NCI-H146 treated with DMSO at 0.1 percent for 48 hours (cell line): ENCODE results near the gene TMEM132C.
A peak's percentile ranks its signal among the peaks of the same experiment; 100 is the strongest.

Source experiments
- DNase-seq: peaks from one replicate; lab custom pipeline; 2025; ENCODE audit not compliant: unreplicated experiment; lab: John Stamatoyannopoulos, UW

TMEM132C gene

GRCh38 chr12:128745772-128746689 lies 479.1 kb downstream of the TMEM132C start:
- DNase-seq: peak; percentile 59

DNA sequence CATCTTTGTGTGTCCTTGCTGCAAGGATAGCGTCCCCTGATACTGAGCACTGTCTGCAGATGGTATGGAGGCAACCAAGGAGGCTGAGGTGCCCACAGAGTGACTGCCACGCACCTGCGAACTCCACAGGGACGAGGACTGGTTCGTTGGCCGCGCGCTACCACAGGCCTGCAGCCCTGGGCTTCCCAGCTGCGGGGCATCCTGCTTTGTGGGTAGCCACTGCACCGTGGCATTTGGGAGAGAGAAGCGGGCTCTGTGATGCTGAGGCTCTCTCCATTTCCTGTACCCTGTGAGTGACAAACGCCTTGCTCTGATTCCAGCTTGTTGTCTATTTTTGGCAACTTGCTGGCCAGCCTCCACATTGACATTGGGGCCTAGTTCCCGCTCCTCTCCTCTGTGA lies 480.5 kb downstream of the TMEM132C start:
- no peak for DNase-seq

DNA sequence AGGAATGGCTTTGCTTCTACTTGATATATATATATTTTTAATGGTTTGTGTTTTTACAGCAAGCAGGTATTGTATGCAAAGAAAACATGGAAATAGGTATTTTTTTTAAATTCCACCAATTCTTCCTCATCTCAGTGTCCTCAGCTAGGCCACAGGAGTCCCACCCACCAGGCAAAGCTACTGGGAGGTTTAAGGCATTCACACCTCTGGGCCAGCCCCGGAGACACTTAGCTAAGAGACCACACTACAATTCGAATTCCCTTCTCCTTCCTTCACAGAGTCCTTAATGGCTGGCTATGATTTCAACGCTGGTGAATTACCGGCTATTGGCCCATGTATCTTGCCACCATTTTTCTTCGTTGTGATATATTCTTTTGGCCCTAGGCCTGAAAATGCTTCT lies 485.4 kb downstream of the TMEM132C start:
- no peak for DNase-seq

DNA sequence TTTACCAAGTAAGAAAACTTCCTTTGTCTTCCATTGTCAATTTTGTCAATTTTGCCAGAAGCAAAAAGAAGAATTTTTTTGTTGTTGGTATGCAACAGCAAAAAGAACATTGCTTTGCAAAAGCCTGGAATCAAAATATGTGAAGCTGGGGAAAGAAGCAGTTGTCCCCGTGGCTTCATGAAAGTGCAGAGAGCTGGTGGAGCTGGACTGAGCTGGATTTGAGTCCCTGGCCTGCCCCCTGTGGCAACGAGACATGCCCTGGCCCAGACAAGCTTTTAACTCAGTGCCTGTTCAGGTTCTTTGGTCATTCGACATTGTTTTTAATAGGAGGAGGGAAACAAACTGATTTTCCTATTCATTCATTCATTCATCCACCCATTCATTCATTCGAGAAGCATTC lies 486.5 kb downstream of the TMEM132C start:
- no peak for DNase-seq

DNA sequence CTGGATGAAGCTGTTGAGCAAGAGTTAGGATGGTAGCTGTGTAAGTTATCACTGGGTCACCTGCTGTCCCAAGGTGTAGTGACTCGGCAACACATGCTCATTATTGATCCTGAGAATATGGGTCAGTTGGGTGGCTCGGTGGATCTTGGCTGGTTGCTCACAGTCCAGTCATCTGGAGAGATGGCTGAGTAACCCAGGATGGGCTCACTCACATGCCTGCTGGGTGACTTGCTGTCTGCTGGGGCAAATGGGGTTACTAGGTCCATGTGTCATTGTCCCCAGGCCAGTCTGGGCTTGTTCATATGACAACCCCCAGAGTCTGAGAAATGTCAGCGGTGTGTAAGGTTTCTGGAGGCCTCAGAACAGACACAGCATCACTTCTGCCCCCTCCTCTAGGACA lies 487.3 kb downstream of the TMEM132C start:
- no peak for DNase-seq

GRCh38 chr12:128755566-128755965 lies 488.6 kb downstream of the TMEM132C start:
- DNase-seq: no peak
